ENCODE data around the gene FSIP1. TPM values are rescaled to one million over a fixed set of nuclear protein-coding genes. Genes with fewer than 3 reads are reported as not detected.

FSIP1 gene
- polyA plus RNA-seq, 3 donors, result 0.10 to 0.48 (median 0.21) TPM

DNA sequence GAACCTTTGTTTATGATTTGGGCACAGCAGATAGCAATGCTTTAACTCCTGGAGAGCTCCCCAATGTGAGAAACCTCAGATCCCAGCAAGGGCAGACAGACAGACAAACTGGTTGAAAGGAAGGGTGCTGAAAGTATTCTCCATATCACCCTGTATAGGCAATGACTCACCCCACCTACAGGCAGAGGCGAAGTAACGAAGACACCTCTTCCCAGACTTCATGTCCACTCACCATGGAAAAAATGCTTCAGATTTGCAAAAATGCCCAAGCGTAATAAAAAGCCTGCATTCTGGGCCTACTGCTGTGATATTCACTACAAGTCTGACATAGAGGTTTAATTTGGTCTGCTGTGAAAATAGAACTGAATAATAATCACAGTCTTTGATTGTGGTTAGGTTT is 151.3 kb downstream of the FSIP1 start:
- intact Hi-C loops (cut with micrococcal nuclease), result no loop called here
- H3K27me3 ChIP-seq (ENCODE audit: control insufficient read depth in 2 of 2, insufficient read depth in 2 of 2, low read length in 2 of 2), result no peaks in the 10 kb centered on the region
- no peak overlapping the region for H3K27ac ChIP-seq (ENCODE audit: low read depth in 1 of 2, low read length in 2 of 2)
- 100% methylated on average over 1 of the region's 3 CpGs for WGBS (ENCODE audit: insufficient coverage)
- no peaks in the 10 kb centered on the region for H3K79me2 ChIP-seq (ENCODE audit: insufficient read depth, low read length)
- Mint-ChIP-seq H3K27me3 (ENCODE audit: low read depth in 3 of 3) (peaks cover 0 to 2% (median 0%) of the 10 kb centered on the region in 3 donors), H3K27ac (no peak overlapping the region), H3K4me1 (peaks cover 6% of the 10 kb centered on the region), H3K9me3 (peaks cover 0 to 6% (median 2%) of the 10 kb centered on the region in 7 donors), H3K36me3 (no peaks in the 10 kb centered on the region), H3K4me3 (no peak overlapping the region)
- no peak overlapping the region for H3K4me3 ChIP-seq (replicated peaks in 1 of 3; ENCODE audit: low read depth in 2 of 3, low read length in 3 of 3)
- H2AFZ ChIP-seq (ENCODE audit: insufficient read depth, low read depth, low read length, poor library complexity, severe bottlenecking), result no peak overlapping the region
- H3K9ac ChIP-seq (ENCODE audit: insufficient read depth, low read length, poor library complexity, severe bottlenecking), result no peak overlapping the region
- no peaks in the 10 kb centered on the region for H3K9me3 ChIP-seq (replicated peaks in 1 of 2; ENCODE audit: control insufficient read depth in 1 of 2, insufficient read depth in 1 of 2, low read length in 2 of 2)
- TF ChIP-seq, protein P1, sequence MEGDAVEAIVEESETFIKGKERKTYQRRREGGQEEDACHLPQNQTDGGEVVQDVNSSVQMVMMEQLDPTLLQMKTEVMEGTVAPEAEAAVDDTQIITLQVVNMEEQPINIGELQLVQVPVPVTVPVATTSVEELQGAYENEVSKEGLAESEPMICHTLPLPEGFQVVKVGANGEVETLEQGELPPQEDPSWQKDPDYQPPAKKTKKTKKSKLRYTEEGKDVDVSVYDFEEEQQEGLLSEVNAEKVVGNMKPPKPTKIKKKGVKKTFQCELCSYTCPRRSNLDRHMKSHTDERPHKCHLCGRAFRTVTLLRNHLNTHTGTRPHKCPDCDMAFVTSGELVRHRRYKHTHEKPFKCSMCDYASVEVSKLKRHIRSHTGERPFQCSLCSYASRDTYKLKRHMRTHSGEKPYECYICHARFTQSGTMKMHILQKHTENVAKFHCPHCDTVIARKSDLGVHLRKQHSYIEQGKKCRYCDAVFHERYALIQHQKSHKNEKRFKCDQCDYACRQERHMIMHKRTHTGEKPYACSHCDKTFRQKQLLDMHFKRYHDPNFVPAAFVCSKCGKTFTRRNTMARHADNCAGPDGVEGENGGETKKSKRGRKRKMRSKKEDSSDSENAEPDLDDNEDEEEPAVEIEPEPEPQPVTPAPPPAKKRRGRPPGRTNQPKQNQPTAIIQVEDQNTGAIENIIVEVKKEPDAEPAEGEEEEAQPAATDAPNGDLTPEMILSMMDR (IDR thresholded peaks at IDR 0.05), result no peak
- peaks cover 0 to 4% of the 10 kb centered on the region in 2 donors for H3K4me1 ChIP-seq (ENCODE audit: control insufficient read depth in 1 of 2, insufficient read depth in 2 of 2, low read length in 2 of 2)
- no peak overlapping the region for H3K4me2 ChIP-seq (replicated peaks; ENCODE audit: extremely low read depth, low read length, poor library complexity, severe bottlenecking)
- H4K20me1 ChIP-seq (ENCODE audit: insufficient read depth, low read length), result no peaks in the 10 kb centered on the region
- no peak for DNase-seq
- H3K36me3 ChIP-seq (replicated peaks in 1 of 2; ENCODE audit: control insufficient read depth in 1 of 2, insufficient read depth in 2 of 2, low read length in 2 of 2), result no peaks in the 10 kb centered on the region

- no CpG with 5 or more reads among the region's 3 CpGs for WGBS (ENCODE audit: insufficient coverage)
- Histone ChIP-seq H3K79me2 (ENCODE audit: insufficient read depth, low read length) (no peaks in the 10 kb centered on the region), H3K9ac (ENCODE audit: insufficient read depth, low read length, poor library complexity, severe bottlenecking) (no peak overlapping the region), H3K27me3 (ENCODE audit: control insufficient read depth in 2 of 2, insufficient read depth in 2 of 2, low read length in 2 of 2) (no peaks in the 10 kb centered on the region), H3K9me3 (replicated peaks in 1 of 2; ENCODE audit: control insufficient read depth in 1 of 2, insufficient read depth in 1 of 2, low read length in 2 of 2) (no peaks in the 10 kb centered on the region), H2AFZ (ENCODE audit: insufficient read depth, low read depth, low read length, poor library complexity, severe bottlenecking) (no peak overlapping the region), H3K27ac (ENCODE audit: low read depth in 1 of 2, low read length in 2 of 2) (no peak overlapping the region), H3K4me1 (ENCODE audit: control insufficient read depth in 1 of 2, insufficient read depth in 2 of 2, low read length in 2 of 2) (peaks cover 0 to 7% of the 10 kb centered on the region in 2 donors), H4K20me1 (ENCODE audit: insufficient read depth, low read length) (no peaks in the 10 kb centered on the region), H3K4me2 (replicated peaks; ENCODE audit: extremely low read depth, low read length, poor library complexity, severe bottlenecking) (no peak overlapping the region), H3K36me3 (replicated peaks in 1 of 2; ENCODE audit: control insufficient read depth in 1 of 2, insufficient read depth in 2 of 2, low read length in 2 of 2) (no peaks in the 10 kb centered on the region), H3K4me3 (replicated peaks in 1 of 3; ENCODE audit: low read depth in 2 of 3, low read length in 3 of 3) (no peak overlapping the region)
- TF ChIP-seq, protein P1 (IDR thresholded peaks at IDR 0.05), result no peak
- no peak for DNase-seq
- H3K4me1 Mint-ChIP-seq, result peaks cover 12% of the 10 kb centered on the region
- no peak overlapping the region for H3K4me3 Mint-ChIP-seq
- no peaks in the 10 kb centered on the region for H3K36me3 Mint-ChIP-seq
- H3K27ac Mint-ChIP-seq, result no peak overlapping the region
- intact Hi-C loops (cut with micrococcal nuclease), result no loop called here
- peaks cover 0 to 11% (median 2%) of the 10 kb centered on the region in 7 donors for H3K9me3 Mint-ChIP-seq
- H3K27me3 Mint-ChIP-seq (ENCODE audit: low read depth in 3 of 3), result no peaks in the 10 kb centered on the region
These were observed 152.7 kb downstream of the FSIP1 start for GRCh38 chr15:39629906-39630305.

Data from CD14-positive monocyte (primary cell).